Measurements from ENCODE around the gene ANKRD39. TPM values are rescaled to one million over a fixed set of nuclear protein-coding genes. Genes with fewer than 3 reads are reported as not detected.

ANKRD39 gene
- total and polyA plus RNA-seq, 2 of the 4 experiments (the other 2 are of a cell fraction): 12.5 to 17.0 TPM

GRCh38 chr2:96846825-96847224 lies 11.0 kb downstream of the ANKRD39 start:
- no peaks in the 10 kb centered on the region for H3K79me1 ChIP-seq (ENCODE audit: low read depth in 1 of 2, low read length in 2 of 2)
- no peak overlapping the region for H2BK5ac ChIP-seq (ENCODE audit: low read depth, low read length, poor library complexity, severe bottlenecking)
- H3K23ac ChIP-seq (ENCODE audit: low read depth, low read length): no peak overlapping the region
- no peaks in the 10 kb centered on the region for H3K9me1 ChIP-seq (ENCODE audit: insufficient read depth, low read length)
- BruUV-seq (replicated peaks): no TSS peak
- H2AK5ac ChIP-seq (ENCODE audit: low read depth, low read length): no peak overlapping the region
- intact Hi-C loops (cut with micrococcal nuclease): no loop called here
- no peaks in the 10 kb centered on the region for H3K4me1 ChIP-seq (ENCODE audit: control insufficient read depth, insufficient read depth, low read length)
- no peak overlapping the region for H2AFZ ChIP-seq (replicated peaks; ENCODE audit: low read length, poor library complexity)
- H4K20me1 ChIP-seq (ENCODE audit: insufficient read depth, low read length): no peaks in the 10 kb centered on the region
- dilution Hi-C loops (cut with HindIII; ENCODE audit: low sequenced_read_pairs, unreplicated experiment): no loop called here
- in situ Hi-C loops (cut with MboI; ENCODE audit: low sequenced_read_pairs): no loop called here
- no peak overlapping the region for H3K4ac ChIP-seq (ENCODE audit: low read depth, low read length)
- no peak overlapping the region for H4K5ac ChIP-seq (ENCODE audit: low read depth, low read length)
- no peaks in the 10 kb centered on the region for H3K9me3 ChIP-seq (ENCODE audit: control insufficient read depth, insufficient read depth, low read length)
- H2AK9ac ChIP-seq (replicated peaks; ENCODE audit: low read depth, low read length, poor library complexity): no peak overlapping the region
- H2BK20ac ChIP-seq (ENCODE audit: low read depth, low read length): no peak overlapping the region
- POLR2A ChIA-PET (ENCODE audit: unreplicated experiment): no interaction called here
- H4K8ac ChIP-seq (ENCODE audit: low read depth in 2 of 2, low read length in 2 of 2): no peak overlapping the region
- H3K14ac ChIP-seq (replicated peaks; ENCODE audit: low read depth, low read length): no peak overlapping the region
- CTCF ChIA-PET: no interaction called here
- no peak overlapping the region for H2BK15ac ChIP-seq (ENCODE audit: low read depth, low read length)
- H3K36me3 ChIP-seq (ENCODE audit: control insufficient read depth, insufficient read depth, low read length): peaks cover 19% of the 10 kb centered on the region
- DNase-seq (no peak), ATAC-seq (ENCODE audit: low read depth) (no peak)
- H3K27ac ChIP-seq (ENCODE audit: insufficient read depth, low read length): no peak overlapping the region
- no peak overlapping the region for H4K91ac ChIP-seq (ENCODE audit: insufficient read depth, low read depth, low read length)
- H3K56ac ChIP-seq (ENCODE audit: extremely low read depth, insufficient read depth, low read length): no peak overlapping the region
- H2BK120ac ChIP-seq (ENCODE audit: low read depth, low read length): no peak overlapping the region
- H3K27me3 ChIP-seq (ENCODE audit: control insufficient read depth, insufficient read depth, low read length): no peaks in the 10 kb centered on the region
- no peak for TF ChIP-seq SMC3 (IDR thresholded peaks at IDR 0.05; ENCODE audit: low read depth, low read length)
- no peak for TF ChIP-seq RCOR1 (IDR thresholded peaks at IDR 0.05; ENCODE audit: insufficient replicate concordance, low read length)
- no peak for TF ChIP-seq MAFK (IDR thresholded peaks at IDR 0.05; ENCODE audit: low read depth, low read length)
- no peak for TF ChIP-seq CTCF (conservative IDR thresholded peaks at IDR 0.05; ENCODE audit: low read depth, low read length)
- no peak for TF ChIP-seq MAZ (IDR thresholded peaks at IDR 0.05; ENCODE audit: borderline replicate concordance, low read depth, low read length)
- TF ChIP-seq FOS (IDR thresholded peaks at IDR 0.05; ENCODE audit: low read depth, low read length): no peak
- TF ChIP-seq MXI1 (IDR thresholded peaks at IDR 0.05; ENCODE audit: borderline replicate concordance, low read depth, low read length): no peak
- no peak for TF ChIP-seq CHD1 (IDR thresholded peaks at IDR 0.05; ENCODE audit: low read depth, low read length)
- TF ChIP-seq RFX5 (IDR thresholded peaks at IDR 0.05; ENCODE audit: low read depth, low read length): no peak
- no peak for TF ChIP-seq POLR2A (IDR thresholded peaks at IDR 0.05; ENCODE audit: low read depth, low read length)
- TF ChIP-seq BHLHE40 (IDR thresholded peaks at IDR 0.05; ENCODE audit: low read depth, low read length): no peak
- TF ChIP-seq NFE2L2 (IDR thresholded peaks at IDR 0.05; ENCODE audit: low read depth, low read length): no peak
- TF ChIP-seq ELK1 (IDR thresholded peaks at IDR 0.05; ENCODE audit: borderline replicate concordance, low read depth, low read length): no peak
- no peak overlapping the region for H3K4me2 ChIP-seq (ENCODE audit: low read depth, low read length)
- no peak overlapping the region for H3K9ac ChIP-seq (ENCODE audit: low read depth, low read length)
- H3K18ac ChIP-seq (ENCODE audit: low read depth, low read length): no peak overlapping the region
- H3K4me3 ChIP-seq (ENCODE audit: insufficient read depth, low read depth, low read length): no peak overlapping the region
- no CpG with 5 or more reads among the region's 5 CpGs for WGBS, 2 experiments (ENCODE audit: extremely low coverage in 2 of 2, insufficient read length in 1 of 2)

All from IMR-90 (cell line).